Stimulated activated CD8-positive, alpha-beta memory T cell treated with anti-CD3 and anti-CD28 coated beads, Interleukin-4, amount 100 ng/mL, for 24 hours (primary cell): ENCODE results near the gene CIAPIN1.

Experiments
- DNase-seq: peaks from one replicate; pipeline ENCODE4 v3.0.0-alpha.2; 2020; ENCODE audit warnings: low read depth

CIAPIN1 gene

DNA sequence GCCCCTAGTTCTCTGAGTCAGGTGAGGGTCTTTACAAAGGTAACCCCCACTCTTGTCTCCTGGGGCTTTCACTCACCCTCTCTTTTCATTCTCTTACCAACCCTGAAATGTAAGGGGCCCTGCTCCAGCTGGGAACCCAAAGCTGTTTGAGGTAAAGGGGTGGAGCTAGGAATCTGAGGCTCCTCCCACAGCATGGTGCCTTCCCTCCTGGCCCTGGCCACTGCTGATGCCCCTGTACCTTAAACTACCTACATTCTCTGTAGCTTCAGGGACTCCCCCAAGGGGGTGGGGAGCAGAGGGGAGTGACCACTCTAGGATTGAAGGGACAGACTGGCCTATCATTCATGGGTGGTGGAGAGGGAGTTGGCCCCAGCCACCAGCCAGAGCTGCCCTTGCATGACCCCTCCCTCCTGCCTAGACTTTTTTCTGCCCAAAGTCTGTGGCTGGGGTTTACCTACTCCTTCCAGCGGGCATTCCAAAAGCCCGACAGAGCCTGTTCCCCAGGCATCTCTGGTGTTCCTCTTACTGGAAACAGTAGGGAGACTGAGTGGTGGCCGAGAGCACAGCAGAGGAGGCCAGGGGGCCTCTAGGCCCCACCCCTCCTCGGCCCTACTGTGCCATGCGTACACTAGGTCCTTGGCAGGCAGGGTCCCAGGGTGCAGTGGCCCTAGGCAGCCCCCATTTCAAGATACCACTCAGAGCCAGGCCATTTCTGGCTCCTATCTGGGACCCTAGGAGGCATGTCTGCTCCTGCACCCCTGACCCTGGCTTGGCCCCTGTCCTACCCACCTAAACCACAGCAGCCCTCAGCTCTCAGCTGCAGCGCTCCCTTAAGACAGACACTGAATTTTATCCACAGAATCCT, 29.6 kb upstream of the CIAPIN1 start:
- no peak for DNase-seq

DNA sequence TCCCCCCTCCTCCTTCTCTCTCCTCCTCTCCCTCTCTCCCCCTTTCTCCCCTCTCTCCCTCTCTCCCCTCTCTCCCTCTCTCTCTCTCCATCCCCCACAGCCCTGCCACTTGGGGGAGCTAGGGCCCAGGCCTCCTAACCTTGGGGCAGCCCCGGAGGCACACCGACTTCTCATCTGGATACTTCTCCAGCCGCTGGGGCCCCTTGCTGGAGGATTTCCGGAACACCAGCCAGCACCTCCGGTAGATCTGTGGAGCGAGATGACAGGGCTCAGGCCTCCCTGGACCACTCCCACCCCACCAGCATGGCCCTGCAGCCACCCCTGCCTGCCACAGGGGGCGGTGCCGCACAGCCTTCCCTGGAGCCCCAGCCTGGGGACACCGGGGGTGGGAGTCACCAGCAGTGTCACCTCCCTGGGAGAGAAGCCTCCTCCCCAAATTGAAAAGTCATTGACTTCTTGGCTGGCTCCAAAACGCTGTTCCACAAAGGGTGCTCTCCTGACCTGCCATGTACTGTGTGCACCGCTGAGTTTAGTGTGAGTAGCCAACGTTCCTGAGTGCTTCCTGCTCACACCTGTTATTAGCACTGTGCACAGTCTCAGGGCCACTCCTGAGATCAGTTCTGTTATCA, 28.6 kb upstream of the CIAPIN1 start:
- DNase-seq = peak; percentile 69

GRCh38 chr16:57474671-57475661, 27.8 kb upstream of the CIAPIN1 start:
- no peak for DNase-seq

GRCh38 chr16:57473906-57474305, 26.7 kb upstream of the CIAPIN1 start:
- no peak for DNase-seq

DNA sequence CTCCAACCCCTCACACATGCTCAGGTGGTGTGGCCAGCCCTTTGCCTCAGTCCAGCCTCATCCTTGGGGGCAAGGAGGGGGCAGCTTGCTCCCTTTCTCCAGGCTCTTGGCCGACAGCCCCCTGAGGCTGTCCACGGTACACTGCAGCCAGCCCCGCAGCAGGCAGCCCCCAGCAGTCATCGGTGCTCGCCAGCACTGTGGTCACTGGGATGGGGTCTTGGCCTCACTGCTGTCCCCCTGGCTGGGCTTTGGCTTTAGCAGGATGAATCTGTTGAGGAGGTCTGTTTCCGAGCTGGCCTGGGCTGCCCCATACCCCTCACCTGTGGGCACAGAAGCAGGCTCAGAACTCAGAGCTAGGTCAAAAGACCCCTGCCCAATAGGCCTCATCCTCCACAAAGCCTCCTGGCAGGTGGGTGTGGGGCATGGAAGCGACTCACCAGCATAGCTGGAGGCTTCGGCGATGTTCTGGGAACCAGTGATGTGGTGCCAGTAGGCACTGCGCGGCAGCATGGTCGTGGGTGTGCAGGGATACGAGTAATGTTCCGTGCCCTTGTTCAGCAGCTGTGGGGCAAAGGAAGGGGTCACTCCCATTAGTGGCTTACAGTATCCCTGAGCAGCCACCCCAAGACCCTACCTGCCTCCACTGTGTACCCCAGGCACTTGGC, 26.1 kb upstream of the CIAPIN1 start:
- no peak for DNase-seq

DNA sequence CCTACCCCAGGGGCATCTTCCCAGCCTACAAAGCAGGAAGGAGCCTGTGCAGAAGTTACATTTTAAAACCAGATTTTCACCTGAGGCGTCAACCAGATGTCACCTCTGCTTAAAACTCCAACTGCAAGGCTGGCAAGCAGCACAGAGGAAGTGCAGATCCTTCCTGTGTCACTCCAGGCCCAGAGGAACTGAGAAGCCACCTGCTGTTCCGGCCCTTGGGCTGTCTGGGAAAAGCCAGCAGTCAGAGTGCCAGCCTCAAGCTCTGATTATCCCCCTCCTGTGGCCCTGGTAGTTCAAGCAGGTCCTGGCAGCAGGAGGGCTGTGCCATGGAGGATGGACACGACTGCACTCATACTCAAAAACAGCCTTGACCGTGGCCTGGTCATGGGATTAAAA, 25.5 kb upstream of the CIAPIN1 start:
- no peak for DNase-seq

DNA sequence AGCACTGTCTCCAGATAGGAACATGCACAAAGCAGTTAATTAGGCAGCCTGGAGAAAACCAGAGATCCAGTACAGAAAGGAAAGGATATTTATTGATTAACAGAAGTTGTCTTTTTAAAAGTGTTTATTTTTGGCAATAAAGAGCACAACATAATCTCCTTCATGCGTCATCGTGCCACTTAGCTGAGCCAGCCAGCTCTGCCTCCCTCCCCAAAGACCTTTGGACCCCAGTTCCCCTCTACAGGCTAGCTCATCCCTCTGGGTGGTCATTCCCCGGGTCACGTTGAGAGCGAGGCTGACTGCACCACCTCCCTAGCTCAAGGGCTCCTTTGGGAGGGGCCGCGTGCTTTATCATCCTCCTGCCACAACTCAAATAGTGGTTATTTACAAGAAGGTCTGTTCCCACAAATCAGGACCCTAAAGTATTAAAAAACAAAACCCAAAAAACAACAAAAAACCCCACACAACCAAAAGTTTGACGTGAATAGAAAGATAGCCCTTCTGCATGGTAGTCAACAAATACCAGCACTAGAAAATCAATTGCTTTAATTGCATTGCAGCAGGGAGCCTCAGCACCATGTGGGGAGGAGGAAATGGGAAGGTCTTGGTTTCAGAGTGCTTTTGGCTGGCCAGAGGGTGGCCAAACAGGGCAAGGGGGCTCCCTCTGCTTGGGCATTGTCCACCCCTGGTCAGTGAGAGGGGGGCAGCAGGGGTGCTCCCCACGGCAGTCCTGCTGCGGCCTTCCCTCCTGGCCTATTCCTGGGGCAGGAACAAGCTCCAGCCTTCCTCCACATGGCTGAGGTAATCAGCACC, 24.9 kb upstream of the CIAPIN1 start:
- DNase-seq = no peak

DNA sequence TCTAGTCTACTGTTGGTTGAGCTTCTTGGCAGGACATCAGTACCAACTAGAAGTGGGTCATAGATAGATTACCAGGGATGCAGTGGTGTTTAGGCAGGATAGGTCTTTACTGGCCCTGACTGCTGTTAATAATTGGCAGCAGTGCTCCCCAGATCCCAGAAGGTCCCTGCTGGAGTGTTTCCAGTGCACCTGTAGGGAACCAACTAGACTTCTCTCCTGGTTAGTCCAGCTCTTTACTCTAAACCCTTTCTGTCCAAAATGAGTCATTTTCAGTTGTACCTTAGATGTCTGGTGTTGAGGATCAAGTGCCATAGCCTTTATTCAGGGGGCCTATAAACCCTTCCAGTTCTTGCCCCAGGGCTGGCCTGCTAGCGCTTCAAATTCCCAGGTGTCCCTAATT, 24.0 kb upstream of the CIAPIN1 start:
- DNase-seq = no peak

DNA sequence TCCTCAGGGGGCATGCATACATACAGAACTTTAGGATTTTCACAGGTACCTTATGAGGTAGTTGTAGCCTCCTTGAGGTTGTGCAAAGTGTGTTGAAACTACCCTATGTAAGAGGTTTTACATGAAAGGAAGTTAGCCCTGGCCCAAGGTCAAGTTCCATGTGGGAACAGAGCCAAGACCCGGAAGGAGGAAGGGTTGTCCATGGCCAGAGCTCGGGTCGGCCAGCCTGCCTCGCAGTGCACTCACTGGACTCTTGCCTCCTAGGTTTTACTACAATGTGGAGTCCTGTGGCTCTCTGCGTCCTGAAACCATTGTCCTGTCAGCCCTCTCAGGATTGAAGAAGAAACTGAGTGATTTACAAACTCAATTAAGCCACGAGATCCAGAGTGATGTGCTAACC, 23.5 kb upstream of the CIAPIN1 start:
- DNase-seq = no peak

GRCh38 chr16:57469917-57470470, 22.8 kb upstream of the CIAPIN1 start:
- no peak for DNase-seq

- no peak for DNase-seq
These were observed 21.9 kb upstream of the CIAPIN1 start for GRCh38 chr16:57469046-57469445.

GRCh38 chr16:57468346-57468745, 21.2 kb upstream of the CIAPIN1 start:
- DNase-seq = no peak

GRCh38 chr16:57464523-57464922, 17.3 kb upstream of the CIAPIN1 start:
- DNase-seq = no peak

DNA sequence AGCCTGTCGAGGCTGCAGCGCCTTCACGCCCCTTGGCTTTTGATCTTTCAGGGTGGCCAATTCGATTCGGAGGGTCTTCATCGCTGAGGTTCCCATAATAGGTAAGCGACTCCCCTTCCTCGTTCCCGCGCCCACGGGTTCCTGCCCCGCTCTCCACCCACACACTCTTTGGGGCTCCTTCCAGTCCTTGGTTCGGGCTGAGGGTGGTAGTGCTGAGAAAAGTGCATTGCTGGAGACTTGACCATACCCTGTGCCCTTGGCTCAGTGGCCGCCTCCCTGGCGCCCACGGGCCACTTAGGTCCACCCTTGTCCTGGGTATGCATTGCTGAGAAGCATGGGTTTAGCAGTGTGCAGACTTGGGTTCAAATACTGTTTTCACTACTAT, 15.8 kb upstream of the CIAPIN1 start:
- DNase-seq = no peak

GRCh38 chr16:57462209-57462977, 15.2 kb upstream of the CIAPIN1 start, which contains the start of gene POLR2C:
TSS of gene POLR2C (plus strand) at chr16:57462679. CDS start at chr16:57462725, 46 bp downstream.
- DNase-seq = peak; percentile 88

DNA sequence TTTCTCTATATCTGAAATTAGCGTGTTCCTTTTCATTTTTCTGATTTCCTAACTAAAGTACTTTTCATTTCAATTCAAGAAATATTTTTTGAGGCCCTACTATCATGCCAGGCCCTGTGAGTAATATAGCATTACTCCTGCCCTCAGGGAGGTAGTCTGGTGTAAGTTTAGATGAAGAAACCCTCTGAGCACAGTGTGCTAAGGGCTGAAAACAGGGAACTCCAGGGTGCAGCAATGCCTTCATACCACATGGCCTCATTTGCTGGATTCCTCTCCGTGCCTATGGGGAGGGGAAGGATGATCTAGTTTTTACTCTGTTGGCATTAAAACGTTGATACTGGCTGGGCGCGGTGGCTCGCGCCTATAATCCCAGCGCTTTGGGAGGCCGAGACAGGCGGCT, 4.8 kb upstream of the CIAPIN1 start:
- DNase-seq = no peak

DNA sequence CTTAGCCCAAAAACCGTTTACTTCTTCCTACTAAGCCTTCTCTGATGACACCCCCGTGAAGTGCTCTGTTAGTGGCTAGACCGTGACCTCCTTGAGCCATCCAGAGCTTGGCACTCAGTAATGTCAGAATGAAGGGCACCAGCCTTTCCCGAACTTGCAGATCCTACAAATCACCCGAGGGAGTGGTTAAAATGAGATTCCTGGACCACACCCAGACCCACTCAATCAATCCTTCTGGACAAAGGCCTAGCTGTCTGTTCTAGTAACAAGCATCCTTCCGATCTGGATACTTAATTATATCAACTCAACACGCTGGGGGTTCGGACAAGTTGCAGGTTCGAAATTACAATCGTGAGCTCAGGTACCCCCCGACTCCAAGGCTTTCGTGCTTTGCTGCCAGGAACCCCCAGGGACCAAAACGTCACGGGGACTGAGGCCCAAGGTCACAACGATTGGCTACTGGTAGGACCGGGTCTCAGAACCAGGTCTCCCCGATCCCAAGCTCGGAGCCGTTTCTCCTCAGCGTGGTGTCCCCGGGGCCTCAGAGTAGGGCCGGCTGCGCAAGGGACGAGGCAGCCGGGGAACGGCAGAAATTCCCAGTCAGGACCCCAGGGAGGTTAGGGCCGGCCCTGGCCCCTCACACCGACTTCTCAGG, 527 bp downstream of the CIAPIN1 start:
- no peak for DNase-seq

GRCh38 chr16:57445510-57445909, 1.7 kb downstream of the CIAPIN1 start:
- no peak for DNase-seq

DNA sequence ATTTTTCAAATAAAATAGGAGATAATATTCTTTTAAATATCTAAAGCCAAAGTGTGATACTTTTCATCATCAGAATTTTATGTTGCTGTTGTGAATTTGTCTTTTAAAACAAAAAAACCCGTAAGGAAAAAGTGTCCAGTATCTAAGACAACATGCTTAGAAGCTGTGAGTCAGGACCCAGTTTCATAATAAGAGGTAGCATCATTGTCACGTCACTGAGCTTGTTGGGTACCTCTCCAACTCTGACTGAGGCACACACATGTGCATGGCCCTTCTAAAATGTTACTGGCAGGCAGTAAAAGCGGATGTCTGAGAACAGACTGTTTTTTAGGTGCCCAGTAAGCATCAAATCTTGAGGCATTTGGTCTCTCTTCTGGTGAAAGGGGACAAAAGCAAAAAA, 2.5 kb downstream of the CIAPIN1 start:
- no peak for DNase-seq
